ELR (cell line): Measurements from ENCODE around the gene MBP.
A peak's percentile ranks its signal among the peaks of the same experiment; 100 is the strongest.

ENCODE experiments used
- DNase-seq: peaks from one replicate; pipeline ENCODE4 v3.0.0-alpha.2; 2015; ENCODE audit warnings: low read depth

MBP gene

GRCh38 chr18:77065221-77065981, 67.2 kb downstream of the MBP start:
- peak; percentile 92 for DNase-seq

GRCh38 chr18:77063260-77063659, 69.3 kb downstream of the MBP start:
- DNase-seq = peak; percentile 96

- no peak for DNase-seq
Measured at GRCh38 chr18:77062518-77063003, 70.0 kb downstream of the MBP start.

DNA sequence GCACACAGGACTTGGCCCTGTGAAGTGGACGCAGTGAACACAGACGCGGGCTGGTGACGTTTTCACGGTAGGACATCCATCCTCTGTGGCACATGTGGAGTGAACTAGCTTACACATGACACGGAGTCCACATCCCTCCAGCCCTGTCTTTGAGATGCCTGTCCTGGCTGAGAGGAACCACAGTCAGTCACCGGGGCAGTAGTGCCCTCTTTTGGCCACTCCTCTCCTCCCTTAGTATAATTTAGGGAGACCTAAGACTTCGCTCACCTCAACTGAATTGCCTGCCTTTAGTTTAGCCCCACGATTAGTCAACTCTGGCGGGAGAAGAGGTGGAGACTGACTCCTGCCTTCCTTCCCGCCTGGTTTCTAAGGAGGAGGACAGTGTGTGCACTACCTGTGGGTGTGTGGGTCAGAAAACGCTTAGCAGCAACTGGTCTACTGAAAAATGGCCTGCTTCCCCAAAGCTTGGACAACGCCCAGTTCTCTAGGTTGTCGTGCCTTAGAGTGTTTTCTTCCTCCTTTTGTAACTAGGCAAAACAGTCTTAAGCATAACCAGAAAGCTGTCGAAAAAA, 70.6 kb downstream of the MBP start:
- DNase-seq = no peak

DNA sequence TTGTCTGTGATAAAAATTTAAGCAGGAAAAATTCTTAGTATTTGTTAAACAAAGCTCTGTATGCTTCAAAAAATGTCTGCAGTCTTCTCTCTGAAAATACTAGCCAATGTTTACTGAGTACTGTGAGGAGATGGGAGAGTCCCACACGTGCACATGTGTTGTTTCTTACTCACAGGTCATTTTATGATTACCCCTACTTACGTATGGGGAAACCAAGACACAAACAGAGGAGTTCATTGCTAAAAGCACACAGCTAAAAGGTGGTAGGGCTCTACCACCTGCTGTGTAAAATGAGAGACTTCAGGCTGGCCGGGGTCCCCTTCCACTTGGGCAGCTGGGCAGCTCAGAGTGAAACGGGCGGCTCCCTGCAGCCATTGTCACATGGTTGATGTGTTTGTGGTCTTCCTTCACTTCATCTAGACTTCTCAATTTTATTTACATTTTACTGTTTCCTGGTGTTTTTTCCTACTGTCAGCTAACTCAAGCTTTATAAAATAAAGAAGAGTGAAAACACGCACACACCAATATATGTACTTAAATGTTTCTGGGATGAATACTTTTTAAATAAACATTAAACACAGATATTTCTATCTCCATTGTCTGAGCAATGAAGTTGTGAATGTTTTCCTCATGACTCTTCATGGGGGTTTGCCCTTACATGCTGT, 71.2 kb downstream of the MBP start:
- peak; percentile 32 for DNase-seq

DNA sequence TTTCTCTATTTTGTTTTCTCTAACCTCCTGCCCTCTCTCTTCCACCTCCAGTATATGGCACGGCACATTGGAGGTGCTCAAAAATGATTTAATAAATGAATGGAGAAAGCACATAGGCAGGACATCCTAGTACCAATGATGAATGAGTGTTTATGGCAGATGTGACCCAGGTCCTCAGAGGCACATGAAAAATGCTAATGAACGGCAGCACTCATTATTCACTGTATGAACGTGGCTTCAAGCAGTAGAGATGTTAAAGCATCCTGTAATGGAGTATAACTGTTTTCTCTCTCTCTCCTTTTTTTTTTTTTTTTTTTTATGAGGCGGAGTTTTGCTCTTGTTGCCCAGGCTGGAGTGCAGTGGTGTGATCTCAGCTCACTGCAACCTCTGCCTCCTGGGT, 72.4 kb downstream of the MBP start:
- no peak for DNase-seq

- peak; percentile 81 for DNase-seq
Measured at GRCh38 chr18:77059294-77059916, 73.2 kb downstream of the MBP start.

DNA sequence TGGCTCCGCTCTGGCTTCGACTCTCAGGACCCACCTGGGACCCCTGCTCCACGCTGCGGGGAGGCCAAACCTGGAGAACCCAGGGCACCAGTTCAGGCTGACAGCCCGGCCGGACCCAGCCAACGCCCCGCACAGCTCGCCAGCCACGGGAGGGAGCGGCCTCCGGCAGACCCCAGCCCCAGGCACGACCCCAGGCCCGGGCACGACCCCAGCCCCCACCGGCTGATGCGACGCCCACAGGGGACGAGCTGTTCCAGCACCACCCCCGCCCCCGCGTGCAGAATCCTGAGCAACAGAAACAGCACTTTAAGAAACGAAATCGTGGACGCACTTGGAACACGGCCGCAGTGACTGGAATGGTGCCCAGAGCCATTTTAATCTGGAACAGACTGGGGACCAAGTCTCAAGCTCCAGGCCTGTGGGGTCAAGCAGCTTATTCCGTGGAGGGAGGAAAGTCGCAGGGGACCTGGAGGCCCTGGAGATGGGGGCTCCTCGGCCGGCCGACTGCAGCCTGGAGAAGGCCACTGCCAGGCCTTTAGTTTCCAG, 74.2 kb downstream of the MBP start:
- no peak for DNase-seq

- DNase-seq = no peak
Measured at GRCh38 chr18:77057006-77057395, 75.6 kb downstream of the MBP start.

DNA sequence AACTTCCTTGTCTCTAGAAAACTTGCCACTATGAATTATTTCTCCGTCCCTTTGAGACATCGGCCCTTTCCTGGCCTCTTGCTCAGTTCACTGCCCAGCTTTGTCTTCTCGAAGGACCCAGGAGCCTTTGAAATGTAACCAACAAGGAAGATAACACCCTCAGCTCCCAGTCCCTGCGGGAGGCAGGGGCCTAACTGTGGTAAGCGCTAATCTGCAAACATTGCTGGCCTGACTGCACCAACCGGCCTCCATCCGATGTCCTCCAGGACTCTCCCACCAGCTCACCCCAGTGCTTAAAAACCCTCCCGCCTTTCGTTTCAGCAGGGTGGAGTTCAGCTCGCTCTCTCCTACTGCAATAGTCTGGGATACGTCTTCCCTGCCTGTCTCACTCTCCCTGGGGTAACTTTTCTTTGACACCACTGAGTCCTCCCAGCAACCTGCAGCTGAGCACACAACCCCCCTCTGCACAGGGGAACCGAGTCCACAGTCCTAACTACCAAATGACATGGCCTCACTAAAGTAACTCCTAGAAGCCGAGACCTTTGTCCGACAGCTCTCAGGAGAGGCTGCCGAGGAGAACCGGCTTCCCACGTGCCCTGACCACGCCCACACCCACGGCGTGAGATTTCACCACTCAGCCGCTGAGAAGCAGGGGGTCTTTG, 76.1 kb downstream of the MBP start:
- DNase-seq = no peak

GRCh38 chr18:77055429-77056300, 76.9 kb downstream of the MBP start:
- DNase-seq = no peak

DNA sequence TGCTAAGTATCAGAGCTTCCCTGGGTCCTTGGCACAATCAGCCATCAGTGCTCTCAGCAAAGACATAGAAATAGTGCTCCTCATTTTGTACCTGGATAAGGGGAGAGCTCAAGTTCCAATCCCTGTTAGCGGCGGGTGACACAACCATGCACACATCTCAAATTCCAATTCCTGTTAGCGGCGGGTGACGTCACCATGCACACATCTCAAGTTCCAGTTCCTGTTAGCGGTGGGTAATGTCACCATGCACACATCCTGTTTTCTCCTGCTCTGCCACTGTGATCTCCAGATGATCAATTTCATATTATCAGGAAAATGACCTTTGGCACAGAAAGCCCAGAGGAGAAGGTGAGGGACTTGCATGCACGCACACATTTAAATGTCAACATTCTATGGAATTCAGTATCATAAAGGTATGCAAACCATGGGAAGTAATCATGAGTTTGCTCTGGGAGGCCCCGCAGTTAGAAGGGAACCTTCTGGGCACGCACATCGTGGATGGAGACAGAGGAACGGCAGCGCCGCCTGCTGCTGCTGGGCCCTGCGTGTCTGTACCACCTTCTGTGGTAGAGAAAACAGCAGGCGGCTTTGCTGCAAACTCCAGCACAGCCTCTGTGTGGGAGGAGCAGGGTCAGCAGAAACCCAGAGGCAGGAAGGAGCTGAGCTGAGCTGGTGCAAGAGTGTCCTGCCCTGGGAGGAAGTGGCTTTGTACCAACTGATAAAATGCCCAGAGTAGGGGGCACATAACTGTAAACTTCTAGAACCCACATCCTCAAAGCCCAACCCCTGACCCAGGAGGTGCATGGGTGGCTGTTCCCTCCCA, 77.8 kb downstream of the MBP start:
- peak; percentile 94 for DNase-seq

- no peak for DNase-seq
Measured at GRCh38 chr18:77054288-77054605, 78.3 kb downstream of the MBP start.

GRCh38 chr18:77053616-77054287, 78.8 kb downstream of the MBP start:
- DNase-seq = no peak

- no peak for DNase-seq
Measured at GRCh38 chr18:77052983-77053309, 79.6 kb downstream of the MBP start.

DNA sequence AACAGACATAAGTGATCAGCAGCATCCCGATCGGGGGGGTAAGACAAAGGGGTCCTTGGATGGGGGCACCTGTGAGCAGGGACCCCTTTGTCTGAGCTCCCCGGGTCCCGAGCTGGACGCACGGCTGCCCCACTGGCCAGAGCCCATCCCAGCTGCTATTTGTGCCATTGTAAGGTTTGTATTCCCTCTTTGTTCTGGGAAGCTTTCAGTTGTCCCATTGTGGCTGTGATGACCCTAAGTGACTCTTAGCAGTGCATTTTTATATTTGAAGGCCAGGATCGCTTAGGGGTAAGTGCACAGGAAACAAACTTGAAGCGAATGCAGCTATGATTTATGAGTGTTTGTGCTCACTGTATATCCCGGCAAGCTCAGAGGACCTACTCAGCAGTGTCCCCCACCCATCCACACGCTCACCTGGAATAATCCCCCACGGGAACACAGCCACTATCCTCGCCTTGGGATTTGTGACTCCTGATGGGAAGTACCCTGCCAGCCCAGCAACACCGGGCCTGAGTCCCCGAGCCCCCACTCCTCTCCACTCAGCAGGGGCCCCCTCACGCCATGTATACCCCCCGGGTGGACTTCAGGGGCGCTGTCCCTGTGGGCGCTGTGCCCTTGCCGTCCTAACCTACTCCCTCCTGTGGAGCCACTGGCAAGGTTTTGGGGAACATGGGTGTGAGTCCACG, 80.1 kb downstream of the MBP start:
- DNase-seq = no peak

DNA sequence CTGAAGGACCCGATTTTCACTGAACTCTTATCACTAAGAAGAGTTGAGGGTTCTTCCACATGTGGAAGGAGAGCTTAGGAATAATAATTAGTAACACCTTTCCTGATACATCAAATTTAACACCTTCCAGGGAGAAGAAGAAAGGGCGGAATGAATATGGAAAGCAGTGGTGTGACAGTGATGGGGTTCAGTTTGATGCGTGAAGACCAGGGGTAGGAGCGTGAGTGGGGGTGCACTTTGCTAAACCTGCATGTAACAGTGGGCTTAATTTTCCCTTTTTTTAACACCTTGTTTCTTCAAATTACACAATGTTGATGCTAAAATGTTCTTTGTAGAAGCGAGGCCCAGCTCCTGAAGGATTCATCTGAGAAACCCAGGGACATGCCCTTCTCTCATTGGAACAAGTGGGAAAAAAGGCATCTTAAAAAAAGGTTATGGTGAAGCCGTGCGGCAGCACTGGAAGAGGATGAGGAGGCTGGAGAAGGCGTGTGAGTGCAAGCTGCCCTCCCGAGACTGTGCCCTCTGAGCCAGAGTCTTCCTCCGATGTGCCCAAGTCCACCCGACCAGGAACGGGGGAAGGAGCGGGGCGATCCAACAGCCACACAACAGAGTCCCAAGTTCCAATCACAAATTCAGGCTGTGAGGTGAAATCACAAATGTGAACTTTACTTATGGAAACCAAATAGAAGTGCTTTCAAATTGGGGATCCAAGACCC, 80.8 kb downstream of the MBP start:
- DNase-seq = no peak

DNA sequence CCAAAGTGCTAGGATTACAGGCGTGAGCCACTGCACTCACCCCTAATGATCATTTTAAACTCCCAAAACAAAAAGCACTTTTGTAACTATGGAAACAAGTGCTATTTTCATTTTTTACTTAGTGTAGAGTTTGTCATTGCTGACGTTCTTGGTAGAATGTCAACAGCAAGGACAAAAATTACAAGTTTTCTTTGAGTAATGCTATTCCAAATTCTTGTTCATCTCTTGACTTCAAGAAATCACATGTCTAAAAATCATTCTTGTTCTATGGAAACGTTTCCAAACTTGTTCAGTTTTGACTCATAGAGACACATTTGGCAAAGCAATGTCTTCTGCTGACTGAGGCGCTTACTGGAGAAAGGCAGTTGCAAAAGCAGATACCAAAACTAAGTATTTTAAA, 82.6 kb downstream of the MBP start:
- no peak for DNase-seq
